Measurements from ENCODE around the gene TLE5. TPM values are rescaled to one million over a fixed set of nuclear protein-coding genes. Genes with fewer than 3 reads are reported as not detected.
A peak's percentile ranks its signal among the peaks of the same experiment; 100 is the strongest.

The TLE5 gene
- total and polyA plus RNA-seq, 2 donors (not counting 3 experiments of a cell fraction or from before 2014, with no cell fraction given): 393 to 574 TPM

DNA sequence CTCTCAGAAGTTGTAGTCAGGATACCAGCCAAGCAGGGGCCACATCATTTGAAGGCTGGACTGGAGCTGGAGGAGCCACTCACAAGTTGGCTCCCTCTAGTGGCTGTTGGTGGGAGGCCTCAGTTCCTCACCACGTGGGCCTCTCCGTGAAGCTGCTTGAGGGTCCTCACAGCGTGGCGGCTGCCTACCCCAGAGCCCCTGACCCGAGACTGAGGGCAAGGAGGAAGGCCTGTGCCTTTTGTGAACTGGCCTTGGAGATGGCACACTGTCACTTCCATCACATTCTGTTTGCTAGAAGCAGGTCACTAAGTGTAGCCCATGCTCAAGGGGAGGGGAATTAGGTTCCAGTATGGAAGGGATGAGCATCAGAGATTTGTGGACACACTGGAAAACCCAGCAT lies 46.5 kb upstream of the TLE5 start:
- Histone ChIP-seq H3K9me1 (replicated peaks; ENCODE audit: control insufficient read depth, extremely low read depth, insufficient read depth, low read length) (no peaks in the 10 kb centered on the region), H3K4me3 (replicated peaks in 1 of 3; ENCODE audit: insufficient read depth in 1 of 3, low read depth in 1 of 3, low read length in 3 of 3) (no peak overlapping the region), H3K4me2 (ENCODE audit: insufficient read depth, low read length) (no peak overlapping the region), H3K36me3 (ENCODE audit: control insufficient read depth in 2 of 2, extremely low read depth in 1 of 2, insufficient read depth in 2 of 2, low read length in 2 of 2) (peaks cover 0 to 11% of the 10 kb centered on the region in 2 experiments), H3K79me2 (ENCODE audit: control insufficient read depth, insufficient read depth, low read length) (peaks cover 86% of the 10 kb centered on the region), H3K27ac (ENCODE audit: insufficient read depth, low read depth, low read length) (no peak overlapping the region), H4K20me1 (replicated peaks; ENCODE audit: control insufficient read depth, extremely low read depth, insufficient read depth, low read length) (no peaks in the 10 kb centered on the region), H2AFZ (ENCODE audit: low read depth, low read length) (no peak overlapping the region), H3K4me1 (ENCODE audit: control insufficient read depth, extremely low read depth, insufficient read depth, low read length) (no peaks in the 10 kb centered on the region), H3K9me3 (replicated peaks; ENCODE audit: control insufficient read depth, insufficient read depth, low read length) (no peaks in the 10 kb centered on the region), H3K27me3 (ENCODE audit: control insufficient read depth in 2 of 2, insufficient read depth in 2 of 2, low read length in 2 of 2) (no peaks in the 10 kb centered on the region), H3K9ac (replicated peaks; ENCODE audit: extremely low read depth, insufficient read depth, low read length) (no peak overlapping the region)
- ChIA-PET POLR2A (no interaction called here), CTCF (interaction anchor here (0.5 to 2.1 kb wide), 33 partner anchors 8 to 324 kb away, joined by 3 to 44 read pairs (median 6); partner anchors contain the start of genes GNA11, THOP1 and ZNF57)
- intact Hi-C loops (cut with micrococcal nuclease): loop anchor here (1.0 kb wide), 3 partner anchors 13 to 146 kb away; no protein-coding TSS in a partner anchor
- TF ChIP-seq POLR2A (IDR thresholded peaks at IDR 0.05; ENCODE audit: low read depth, low read length) (no peak), EZH2 (IDR thresholded peaks at IDR 0.05; ENCODE audit: borderline replicate concordance, low read depth, low read length, severe bottlenecking) (no peak), JUN (IDR thresholded peaks at IDR 0.05; ENCODE audit: borderline replicate concordance, insufficient read depth, insufficient read length, low read depth) (no peak), POLR2AphosphoS5 (IDR thresholded peaks at IDR 0.05; ENCODE audit: insufficient read depth, low read depth, low read length) (no peak), MYC (IDR thresholded peaks at IDR 0.05; ENCODE audit: low read depth, low read length) (peak; percentile 63), GATA2 (IDR thresholded peaks at IDR 0.05; ENCODE audit: insufficient read depth, insufficient read length, low read depth, low read length) (no peak)
- TF ChIP-seq, protein P1, sequence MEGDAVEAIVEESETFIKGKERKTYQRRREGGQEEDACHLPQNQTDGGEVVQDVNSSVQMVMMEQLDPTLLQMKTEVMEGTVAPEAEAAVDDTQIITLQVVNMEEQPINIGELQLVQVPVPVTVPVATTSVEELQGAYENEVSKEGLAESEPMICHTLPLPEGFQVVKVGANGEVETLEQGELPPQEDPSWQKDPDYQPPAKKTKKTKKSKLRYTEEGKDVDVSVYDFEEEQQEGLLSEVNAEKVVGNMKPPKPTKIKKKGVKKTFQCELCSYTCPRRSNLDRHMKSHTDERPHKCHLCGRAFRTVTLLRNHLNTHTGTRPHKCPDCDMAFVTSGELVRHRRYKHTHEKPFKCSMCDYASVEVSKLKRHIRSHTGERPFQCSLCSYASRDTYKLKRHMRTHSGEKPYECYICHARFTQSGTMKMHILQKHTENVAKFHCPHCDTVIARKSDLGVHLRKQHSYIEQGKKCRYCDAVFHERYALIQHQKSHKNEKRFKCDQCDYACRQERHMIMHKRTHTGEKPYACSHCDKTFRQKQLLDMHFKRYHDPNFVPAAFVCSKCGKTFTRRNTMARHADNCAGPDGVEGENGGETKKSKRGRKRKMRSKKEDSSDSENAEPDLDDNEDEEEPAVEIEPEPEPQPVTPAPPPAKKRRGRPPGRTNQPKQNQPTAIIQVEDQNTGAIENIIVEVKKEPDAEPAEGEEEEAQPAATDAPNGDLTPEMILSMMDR (IDR thresholded peaks at IDR 0.05; ENCODE audit: extremely low read depth in 1 of 2, insufficient read depth in 1 of 2, low read depth in 1 of 2, low read length in 2 of 2): peak; percentile 85 to 93
- TF ChIP-seq, protein P2, sequence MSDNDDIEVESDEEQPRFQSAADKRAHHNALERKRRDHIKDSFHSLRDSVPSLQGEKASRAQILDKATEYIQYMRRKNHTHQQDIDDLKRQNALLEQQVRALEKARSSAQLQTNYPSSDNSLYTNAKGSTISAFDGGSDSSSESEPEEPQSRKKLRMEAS (IDR thresholded peaks at IDR 0.05; ENCODE audit: insufficient read depth, insufficient read length): peak; percentile 69
- DNase-seq (ENCODE audit: low read depth, low spot score) (peak; percentile 62), FAIRE-seq (peak; percentile 73)
- BruUV-seq (replicated peaks): no TSS peak
- dilution Hi-C loops (cut with MboI; ENCODE audit: extremely low pct_ligation_motif_present, low sequenced_read_pairs): no loop called here

Measured in endothelial cell of umbilical vein (primary cell).